ENCODE data around the gene PPOX. TPM values are rescaled to one million over a fixed set of nuclear protein-coding genes. Genes with fewer than 3 reads are reported as not detected.
A peak's percentile ranks its signal among the peaks of the same experiment; 100 is the strongest.

The PPOX gene
- total RNA-seq, 1 experiment from 2014 or later = 25.4 TPM

DNA sequence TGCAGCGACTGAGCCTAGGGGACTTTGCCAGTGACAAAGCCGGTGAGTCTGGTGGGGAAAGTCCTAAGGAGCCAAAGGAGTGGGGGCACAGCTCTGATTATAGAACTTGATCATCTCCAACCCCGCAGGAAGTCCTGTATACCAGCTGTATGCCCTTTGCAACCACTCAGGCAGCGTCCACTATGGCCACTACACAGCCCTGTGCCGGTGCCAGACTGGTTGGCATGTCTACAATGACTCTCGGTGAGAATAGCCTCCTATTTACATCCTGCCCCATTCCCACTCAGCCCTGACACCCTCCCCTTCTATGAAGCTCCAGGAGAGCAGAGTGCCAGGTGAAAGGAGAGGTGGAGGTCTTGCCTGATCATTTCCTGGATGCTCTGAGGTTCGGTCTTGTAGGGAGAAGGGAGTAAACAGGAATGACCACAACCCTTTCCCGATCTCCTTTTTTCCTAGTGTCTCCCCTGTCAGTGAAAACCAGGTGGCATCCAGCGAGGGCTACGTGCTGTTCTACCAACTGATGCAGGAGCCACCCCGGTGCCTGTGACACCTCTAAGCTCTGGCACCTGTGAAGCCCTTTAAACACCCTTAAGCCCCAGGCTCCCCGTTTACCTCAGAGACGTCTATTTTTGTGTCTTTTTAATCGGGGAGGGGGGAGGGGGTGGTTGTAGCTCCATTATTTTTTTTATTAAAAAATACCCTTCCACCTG is 1.2 kb upstream of the PPOX start:
- H3K27me3 ChIP-seq (replicated peaks; ENCODE audit: control insufficient read depth, insufficient read depth, low read length) = no peaks in the 10 kb centered on the region
- H3K4me1 ChIP-seq = peaks cover 7% of the 10 kb centered on the region
- H3K9me3 Mint-ChIP-seq (ENCODE audit: unreplicated experiment) = no peaks in the 10 kb centered on the region
- no peaks in the 10 kb centered on the region for H3K9me3 ChIP-seq
- H3K4me1 Mint-ChIP-seq (ENCODE audit: low read depth, unreplicated experiment) = no peaks in the 10 kb centered on the region
- ChIA-PET POLR2A (interaction anchor here (1.3 to 2.4 kb wide), 5 partner anchors 10 to 37 kb away, joined by 8 to 25 read pairs (median 10); partner anchors contain the start of genes B4GALT3, DEDD, NDUFS2 and UFC1), CTCF (interaction anchor here (0.6 to 2.1 kb wide), 12 partner anchors 8 to 967 kb away, joined by 3 to 22 read pairs (median 5); partner anchors contain the start of genes APOA2, B4GALT3, F11R and NDUFS2)
- H3K27ac Mint-ChIP-seq (ENCODE audit: unreplicated experiment) = peak overlapping the region; percentile 81
- peak overlapping the region; percentile 83 for H3K4me3 Mint-ChIP-seq (ENCODE audit: unreplicated experiment)
- peaks cover 3% of the 10 kb centered on the region for H3K36me3 ChIP-seq (ENCODE audit: control insufficient read depth, insufficient read depth, low read length)
- H3K4me3 ChIP-seq (ENCODE audit: low read depth, low read length) = peak overlapping the region; percentile 88
- TF ChIP-seq, protein P1, sequence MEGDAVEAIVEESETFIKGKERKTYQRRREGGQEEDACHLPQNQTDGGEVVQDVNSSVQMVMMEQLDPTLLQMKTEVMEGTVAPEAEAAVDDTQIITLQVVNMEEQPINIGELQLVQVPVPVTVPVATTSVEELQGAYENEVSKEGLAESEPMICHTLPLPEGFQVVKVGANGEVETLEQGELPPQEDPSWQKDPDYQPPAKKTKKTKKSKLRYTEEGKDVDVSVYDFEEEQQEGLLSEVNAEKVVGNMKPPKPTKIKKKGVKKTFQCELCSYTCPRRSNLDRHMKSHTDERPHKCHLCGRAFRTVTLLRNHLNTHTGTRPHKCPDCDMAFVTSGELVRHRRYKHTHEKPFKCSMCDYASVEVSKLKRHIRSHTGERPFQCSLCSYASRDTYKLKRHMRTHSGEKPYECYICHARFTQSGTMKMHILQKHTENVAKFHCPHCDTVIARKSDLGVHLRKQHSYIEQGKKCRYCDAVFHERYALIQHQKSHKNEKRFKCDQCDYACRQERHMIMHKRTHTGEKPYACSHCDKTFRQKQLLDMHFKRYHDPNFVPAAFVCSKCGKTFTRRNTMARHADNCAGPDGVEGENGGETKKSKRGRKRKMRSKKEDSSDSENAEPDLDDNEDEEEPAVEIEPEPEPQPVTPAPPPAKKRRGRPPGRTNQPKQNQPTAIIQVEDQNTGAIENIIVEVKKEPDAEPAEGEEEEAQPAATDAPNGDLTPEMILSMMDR (IDR thresholded peaks at IDR 0.05; ENCODE audit: insufficient read depth in 1 of 2, low read depth in 1 of 2, low read length in 1 of 2, severe bottlenecking in 1 of 2, unreplicated experiment in 1 of 2) = no peak
- no TSS peak for BruUV-seq (replicated peaks)
- no peak for DNase-seq
- peaks cover 24% of the 10 kb centered on the region for H3K36me3 Mint-ChIP-seq (ENCODE audit: insufficient read depth, unreplicated experiment)
- H3K27me3 Mint-ChIP-seq (ENCODE audit: insufficient read depth, unreplicated experiment) = no peaks in the 10 kb centered on the region
- intact Hi-C loops (cut with micrococcal nuclease; ENCODE audit: unreplicated experiment) = no loop called here

DNA sequence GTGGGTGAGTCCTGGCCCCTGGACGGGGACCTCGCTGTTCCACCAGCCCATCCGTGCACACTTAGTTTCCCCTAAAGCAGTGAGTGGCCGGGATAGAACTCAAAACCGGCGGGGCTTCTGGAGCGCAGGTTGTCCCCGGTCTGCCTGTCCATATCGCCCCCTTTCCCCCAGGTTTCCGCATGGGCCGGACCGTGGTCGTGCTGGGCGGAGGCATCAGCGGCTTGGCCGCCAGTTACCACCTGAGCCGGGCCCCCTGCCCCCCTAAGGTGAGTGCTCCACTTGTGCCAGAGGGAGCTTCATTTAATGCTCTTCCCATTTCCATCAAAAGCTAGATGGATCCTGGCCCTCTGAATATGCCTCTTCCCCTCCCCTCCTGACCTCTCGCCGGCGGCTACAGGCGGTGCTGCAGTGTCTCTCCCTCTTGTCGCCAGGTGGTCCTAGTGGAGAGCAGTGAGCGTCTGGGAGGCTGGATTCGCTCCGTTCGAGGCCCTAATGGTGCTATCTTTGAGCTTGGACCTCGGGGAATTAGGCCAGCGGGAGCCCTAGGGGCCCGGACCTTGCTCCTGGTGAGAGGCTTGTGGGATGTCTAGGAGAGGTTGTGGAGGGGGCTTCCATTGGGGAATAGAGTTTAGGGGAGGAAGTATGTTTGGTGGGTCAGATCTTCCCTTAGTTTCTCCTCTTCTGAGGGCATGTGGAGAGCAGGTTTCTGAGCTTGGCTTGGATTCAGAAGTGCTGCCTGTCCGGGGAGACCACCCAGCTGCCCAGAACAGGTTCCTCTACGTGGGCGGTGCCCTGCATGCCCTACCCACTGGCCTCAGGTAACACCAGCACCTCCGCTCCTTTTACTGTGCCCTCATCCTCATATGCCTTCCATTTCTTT is 683 bp downstream of the PPOX start:
- TSS peak; percentile 52 for BruUV-seq (replicated peaks)
- intact Hi-C loops (cut with micrococcal nuclease; ENCODE audit: unreplicated experiment) = no loop called here
- TF ChIP-seq, protein P1 (IDR thresholded peaks at IDR 0.05; ENCODE audit: insufficient read depth in 1 of 2, low read depth in 1 of 2, low read length in 1 of 2, severe bottlenecking in 1 of 2, unreplicated experiment in 1 of 2) = no peak
- ChIA-PET CTCF (interaction anchor here (1.1 to 2.1 kb wide), 10 partner anchors 10 to 223 kb away, joined by 3 to 22 read pairs (median 4); partner anchors contain the start of genes APOA2, B4GALT3, F11R and SDHC), POLR2A (interaction anchor here (1.3 to 2.4 kb wide), 5 partner anchors 10 to 35 kb away, joined by 8 to 25 read pairs (median 10); partner anchors contain the start of genes B4GALT3, DEDD, NDUFS2 and UFC1)
- Mint-ChIP-seq H3K36me3 (ENCODE audit: insufficient read depth, unreplicated experiment) (peaks cover 29% of the 10 kb centered on the region), H3K27ac (ENCODE audit: unreplicated experiment) (peak overlapping the region; percentile 81), H3K9me3 (ENCODE audit: unreplicated experiment) (no peaks in the 10 kb centered on the region), H3K27me3 (ENCODE audit: insufficient read depth, unreplicated experiment) (no peaks in the 10 kb centered on the region), H3K4me3 (ENCODE audit: unreplicated experiment) (peak overlapping the region; percentile 83), H3K4me1 (ENCODE audit: low read depth, unreplicated experiment) (no peaks in the 10 kb centered on the region)
- peak in 1 of 2 experiments; percentile 37 for DNase-seq
- H3K4me3 ChIP-seq (ENCODE audit: low read depth, low read length) = peak overlapping the region; percentile 88
- H3K27me3 ChIP-seq (replicated peaks; ENCODE audit: control insufficient read depth, insufficient read depth, low read length) = no peaks in the 10 kb centered on the region
- peaks cover 2% of the 10 kb centered on the region for H3K36me3 ChIP-seq (ENCODE audit: control insufficient read depth, insufficient read depth, low read length)
- H3K4me1 ChIP-seq = peaks cover 3% of the 10 kb centered on the region; the same call in 1 of the 2 replicates
- H3K9me3 ChIP-seq = no peaks in the 10 kb centered on the region

DNA sequence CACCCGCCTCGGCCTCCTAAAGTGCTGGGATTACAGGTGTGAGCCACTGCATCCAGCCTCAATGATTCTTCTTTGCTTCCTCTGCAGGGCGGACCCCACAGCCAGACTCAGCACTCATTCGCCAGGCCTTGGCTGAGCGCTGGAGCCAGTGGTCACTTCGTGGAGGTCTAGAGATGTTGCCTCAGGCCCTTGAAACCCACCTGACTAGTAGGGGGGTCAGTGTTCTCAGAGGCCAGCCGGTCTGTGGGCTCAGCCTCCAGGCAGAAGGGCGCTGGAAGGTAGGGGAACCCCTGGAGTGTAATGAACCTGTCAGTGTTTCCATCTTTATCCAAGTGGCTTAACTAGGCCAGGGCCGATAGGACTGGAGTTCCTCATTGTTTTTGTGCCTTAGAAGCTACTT is 2.7 kb downstream of the PPOX start:
- H3K27ac Mint-ChIP-seq (ENCODE audit: unreplicated experiment) = no peak overlapping the region
- intact Hi-C loops (cut with micrococcal nuclease; ENCODE audit: unreplicated experiment) = no loop called here
- POLR2A ChIA-PET = no interaction called here
- TF ChIP-seq, protein P1 (IDR thresholded peaks at IDR 0.05; ENCODE audit: insufficient read depth in 1 of 2, low read depth in 1 of 2, low read length in 1 of 2, severe bottlenecking in 1 of 2, unreplicated experiment in 1 of 2) = no peak
- no peak for DNase-seq
- no peak overlapping the region for H3K4me3 Mint-ChIP-seq (ENCODE audit: unreplicated experiment)
- H3K9me3 Mint-ChIP-seq (ENCODE audit: unreplicated experiment) = no peaks in the 10 kb centered on the region
- no peaks in the 10 kb centered on the region for H3K4me1 Mint-ChIP-seq (ENCODE audit: low read depth, unreplicated experiment)
- Histone ChIP-seq H3K4me1 (peaks cover 3% of the 10 kb centered on the region; the same call in 1 of the 2 replicates), H3K9me3 (no peaks in the 10 kb centered on the region), H3K36me3 (ENCODE audit: control insufficient read depth, insufficient read depth, low read length) (peaks cover 4% of the 10 kb centered on the region), H3K27me3 (replicated peaks; ENCODE audit: control insufficient read depth, insufficient read depth, low read length) (no peaks in the 10 kb centered on the region), H3K4me3 (ENCODE audit: low read depth, low read length) (no peak overlapping the region)
- BruUV-seq (replicated peaks) = no TSS peak
- no peaks in the 10 kb centered on the region for H3K27me3 Mint-ChIP-seq (ENCODE audit: insufficient read depth, unreplicated experiment)
- CTCF ChIA-PET = no interaction called here
- H3K36me3 Mint-ChIP-seq (ENCODE audit: insufficient read depth, unreplicated experiment) = peaks cover 45% of the 10 kb centered on the region
